ENCODE data around the gene SLC12A4.

- TF ChIP-seq CTCF (IDR thresholded peaks at IDR 0.05) (no peak), EZH2phosphoT487 (IDR thresholded peaks at IDR 0.05) (no peak)
These were observed 21.0 kb upstream of the SLC12A4 start for GRCh38 chr16:67989322-67990017.

Measured in neural progenitor cell (in vitro differentiated cells).